SK-N-SH treated with all-trans-retinoic acid at 6 μM for 48 hours (cell line): ENCODE results near the gene DLL1.

Experiments
- ARNTL ChIP-seq: fragments of 450-650 bp; formaldehyde crosslinking; IDR thresholded peaks from 2 replicates; pipeline ENCODE4 v1.5.0; 2020; ENCODE audit warnings: low read depth, mild to moderate bottlenecking, moderate library complexity, borderline replicate concordance
- BACH2 ChIP-seq: fragments of 250-450 bp; sonication (Bioruptor Pico); IDR thresholded peaks from 2 replicates; pipeline ENCODE4 v1.9.0; 2021; ENCODE audit warnings: mild to moderate bottlenecking, borderline replicate concordance
- CSDC2 ChIP-seq: fragments of 250-450 bp; sonication (Bioruptor Pico); IDR thresholded peaks from 2 replicates; pipeline ENCODE4 v1.5.0; 2020; ENCODE audit warnings: mild to moderate bottlenecking, moderate library complexity
- ISL1 ChIP-seq: fragments of 250-450 bp; sonication (Bioruptor Pico); IDR thresholded peaks from 2 replicates; pipeline ENCODE4 v2.1.2; 2022; ENCODE audit warnings: mild to moderate bottlenecking, moderate library complexity
- RARB ChIP-seq: fragments of 250-450 bp; sonication (Bioruptor Pico); IDR thresholded peaks from 2 replicates; pipeline ENCODE4 v1.8.0; 2021; ENCODE audit warnings: mild to moderate bottlenecking, moderate library complexity
- ZNF70 ChIP-seq: fragments of 450-650 bp; formaldehyde crosslinking; IDR thresholded peaks from 2 replicates; pipeline ENCODE4 v1.5.0; 2020; ENCODE audit warnings: mild to moderate bottlenecking, moderate library complexity

GRCh38 chr6:170248861-170249600, 41.8 kb downstream of the DLL1 start:
- TF ChIP-seq CSDC2 (CRISPR knock-in tag) (no peak), ISL1 (CRISPR knock-in tag) (no peak), ZNF70 (no peak), RARB (CRISPR knock-in tag) (no peak), ARNTL (CRISPR knock-in tag) (no peak), BACH2 (no peak)
